GM23338 (cell line): ENCODE data around the gene PDCD7.

Experiments
- CTCF ChIP-seq, 2 experiments: fragments of 200-600 bp in 1 of 2; sonication (generic) in 1 of 2; conservative IDR thresholded peaks; 2 replicates each; pipeline versions ENCODE4 v1.5.1 to v1.6.1; 2016 to 2017; ENCODE audit warnings: antibody characterized with exemption in 2 of 2, low read depth in 2 of 2, mild to moderate bottlenecking in 2 of 2, moderate library complexity in 1 of 2
- ETS1 ChIP-seq: IDR thresholded peaks from 2 replicates; pipeline ENCODE4 v1.6.1; 2016; ENCODE audit warnings: antibody characterized with exemption
- EZH2 ChIP-seq: fragments of 200-600 bp; sonication (generic); IDR thresholded peaks from one replicate; pipeline ENCODE4 v1.8.0; 2017; ENCODE audit warnings: antibody characterized with exemption, mild to moderate bottlenecking, low read depth; ENCODE audit not compliant: unreplicated experiment
- EZH2phosphoT487 ChIP-seq: fragments of 200-600 bp; sonication (generic); IDR thresholded peaks from one replicate; pipeline ENCODE4 v1.8.1; 2018; ENCODE audit warnings: antibody characterized with exemption; ENCODE audit not compliant: unreplicated experiment
- NANOG ChIP-seq: IDR thresholded peaks from 2 replicates; pipeline ENCODE4 v1.6.1; 2016; ENCODE audit warnings: antibody characterized with exemption, borderline replicate concordance
- POLR2AphosphoS5 ChIP-seq: IDR thresholded peaks from 2 replicates; pipeline ENCODE4 v1.6.1; 2016; ENCODE audit warnings: antibody characterized with exemption, low read depth
- TF ChIP-seq, protein P1 (sequence below): IDR thresholded peaks from one replicate; pipeline ENCODE4 v1.6.1; 2018; ENCODE audit warnings: antibody characterized with exemption; ENCODE audit not compliant: unreplicated experiment

- TF ChIP-seq POLR2AphosphoS5: no peak
- no peak for TF ChIP-seq CTCF (conservative IDR thresholded peaks at IDR 0.05; ENCODE audit: low read depth in 2 of 2)
- TF ChIP-seq EZH2: no peak
- no peak for TF ChIP-seq EZH2phosphoT487
- no peak for TF ChIP-seq NANOG
- TF ChIP-seq, protein P1, sequence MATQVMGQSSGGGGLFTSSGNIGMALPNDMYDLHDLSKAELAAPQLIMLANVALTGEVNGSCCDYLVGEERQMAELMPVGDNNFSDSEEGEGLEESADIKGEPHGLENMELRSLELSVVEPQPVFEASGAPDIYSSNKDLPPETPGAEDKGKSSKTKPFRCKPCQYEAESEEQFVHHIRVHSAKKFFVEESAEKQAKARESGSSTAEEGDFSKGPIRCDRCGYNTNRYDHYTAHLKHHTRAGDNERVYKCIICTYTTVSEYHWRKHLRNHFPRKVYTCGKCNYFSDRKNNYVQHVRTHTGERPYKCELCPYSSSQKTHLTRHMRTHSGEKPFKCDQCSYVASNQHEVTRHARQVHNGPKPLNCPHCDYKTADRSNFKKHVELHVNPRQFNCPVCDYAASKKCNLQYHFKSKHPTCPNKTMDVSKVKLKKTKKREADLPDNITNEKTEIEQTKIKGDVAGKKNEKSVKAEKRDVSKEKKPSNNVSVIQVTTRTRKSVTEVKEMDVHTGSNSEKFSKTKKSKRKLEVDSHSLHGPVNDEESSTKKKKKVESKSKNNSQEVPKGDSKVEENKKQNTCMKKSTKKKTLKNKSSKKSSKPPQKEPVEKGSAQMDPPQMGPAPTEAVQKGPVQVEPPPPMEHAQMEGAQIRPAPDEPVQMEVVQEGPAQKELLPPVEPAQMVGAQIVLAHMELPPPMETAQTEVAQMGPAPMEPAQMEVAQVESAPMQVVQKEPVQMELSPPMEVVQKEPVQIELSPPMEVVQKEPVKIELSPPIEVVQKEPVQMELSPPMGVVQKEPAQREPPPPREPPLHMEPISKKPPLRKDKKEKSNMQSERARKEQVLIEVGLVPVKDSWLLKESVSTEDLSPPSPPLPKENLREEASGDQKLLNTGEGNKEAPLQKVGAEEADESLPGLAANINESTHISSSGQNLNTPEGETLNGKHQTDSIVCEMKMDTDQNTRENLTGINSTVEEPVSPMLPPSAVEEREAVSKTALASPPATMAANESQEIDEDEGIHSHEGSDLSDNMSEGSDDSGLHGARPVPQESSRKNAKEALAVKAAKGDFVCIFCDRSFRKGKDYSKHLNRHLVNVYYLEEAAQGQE: no peak
- TF ChIP-seq ETS1: no peak
Measured at GRCh38 chr15:65081270-65081669, 52.3 kb downstream of the PDCD7 start.
